GM23338 (cell line): Measurements from ENCODE around the gene GUCY1A2. TPM values are rescaled to one million over a fixed set of nuclear protein-coding genes. Genes with fewer than 3 reads are reported as not detected.

Source experiments
- ATAC-seq: fragments of 200-7000 bp; cut with Tn5 transposase; 3 replicates; pipeline ENCODE4 v1.9.1; 2020
- DNase-seq: peaks from one replicate; pipeline ENCODE4 v3.0.0-alpha.2; 2015; ENCODE audit warnings: low spot score
- H2AFZ ChIP-seq: fragments of 200-600 bp; sonication (generic); 2 replicates; pipeline ENCODE4 v1.8.0; 2016; ENCODE audit warnings: antibody characterized with exemption, mild to moderate bottlenecking, moderate library complexity
- H3F3A ChIP-seq: fragments of 200-600 bp; sonication (generic); replicated peaks from 2 replicates; pipeline ENCODE4 v1.8.0; 2017; ENCODE audit warnings: antibody characterized with exemption, mixed run types, low read depth
- H3K27ac ChIP-seq: fragments of 200-600 bp; sonication (generic); 2 replicates; pipeline ENCODE4 v1.6.1; 2016; ENCODE audit warnings: low read depth
- H3K27me3 ChIP-seq: fragments of 200-600 bp; sonication (generic); 2 replicates; pipeline ENCODE4 v1.8.0; 2016; ENCODE audit warnings: mild to moderate bottlenecking, mixed run types, moderate library complexity; ENCODE audit not compliant: insufficient read depth
- H3K36me3 ChIP-seq: fragments of 200-600 bp; sonication (generic); 2 replicates; pipeline ENCODE4 v1.8.0; 2016; ENCODE audit warnings: mild to moderate bottlenecking; ENCODE audit not compliant: insufficient read depth
- H3K4me1 ChIP-seq: fragments of 200-600 bp; sonication (generic); 2 replicates; pipeline ENCODE4 v1.8.0; 2016; ENCODE audit warnings: mild to moderate bottlenecking, moderate library complexity; ENCODE audit not compliant: insufficient read depth
- H3K4me2 ChIP-seq: fragments of 200-600 bp; sonication (generic); 2 replicates; pipeline ENCODE4 v1.7.1; 2017; ENCODE audit warnings: mixed run types
- H3K4me3 ChIP-seq: fragments of 200-600 bp; sonication (generic); 2 replicates; pipeline ENCODE4 v1.6.1; 2016; ENCODE audit warnings: mixed run types
- H3K79me2 ChIP-seq: fragments of 200-600 bp; sonication (generic); replicated peaks from 2 replicates; pipeline ENCODE4 v1.8.0; 2017; ENCODE audit warnings: mild to moderate bottlenecking; ENCODE audit not compliant: insufficient read depth
- H3K9me2 ChIP-seq: fragments of 200-600 bp; sonication (generic); 2 replicates; pipeline ENCODE4 v1.8.0; 2017; ENCODE audit not compliant: insufficient read depth
- H4K20me1 ChIP-seq: fragments of 200-600 bp; sonication (generic); replicated peaks from 2 replicates; pipeline ENCODE4 v1.8.0; 2017; ENCODE audit warnings: mild to moderate bottlenecking; ENCODE audit not compliant: insufficient read depth
- H3K27ac Mint-ChIP-seq: 2 replicates; pipeline ENCODE4 v1.8.0; 2020; ENCODE audit warnings: inconsistent platforms, mild to moderate bottlenecking, moderate library complexity, mixed read lengths
- H3K27me3 Mint-ChIP-seq: 3 replicates; pipeline ENCODE4 v1.8.0; 2022; ENCODE audit warnings: low read depth, mild to moderate bottlenecking, moderate library complexity, mixed read lengths, inconsistent platforms; ENCODE audit not compliant: insufficient read depth, poor library complexity
- H3K36me3 Mint-ChIP-seq: 3 replicates; pipeline ENCODE4 v1.8.0; 2021; ENCODE audit warnings: low read depth, mild to moderate bottlenecking, inconsistent platforms, moderate library complexity, mixed read lengths
- H3K4me1 Mint-ChIP-seq: 3 replicates; pipeline ENCODE4 v1.8.0; 2020; ENCODE audit warnings: mild to moderate bottlenecking, inconsistent platforms, mixed read lengths
- H3K4me3 Mint-ChIP-seq: 3 replicates; pipeline ENCODE4 v1.8.0; 2021; ENCODE audit warnings: moderate library complexity, mild to moderate bottlenecking, inconsistent platforms, mixed read lengths
- H3K9me3 Mint-ChIP-seq: 3 replicates; pipeline ENCODE4 v1.8.0; 2020; ENCODE audit warnings: moderate library complexity, mild to moderate bottlenecking, inconsistent platforms, mixed read lengths
- CREB1 ChIP-seq: fragments of 250-450 bp; sonication (Bioruptor Pico); IDR thresholded peaks from 2 replicates; pipeline ENCODE4 v1.5.0; 2020; ENCODE audit warnings: low read depth, mild to moderate bottlenecking, moderate library complexity
- CTCF ChIP-seq, 2 experiments: fragments of 200-600 bp in 1 of 2; sonication (generic) in 1 of 2; conservative IDR thresholded peaks; 2 replicates each; pipeline versions ENCODE4 v1.5.1 to v1.6.1; 2016 to 2017; ENCODE audit warnings: antibody characterized with exemption in 2 of 2, low read depth in 2 of 2, mild to moderate bottlenecking in 2 of 2, moderate library complexity in 1 of 2
- EZH2 ChIP-seq: fragments of 200-600 bp; sonication (generic); IDR thresholded peaks from one replicate; pipeline ENCODE4 v1.8.0; 2017; ENCODE audit warnings: antibody characterized with exemption, mild to moderate bottlenecking, low read depth; ENCODE audit not compliant: unreplicated experiment
- EZH2phosphoT487 ChIP-seq: fragments of 200-600 bp; sonication (generic); IDR thresholded peaks from one replicate; pipeline ENCODE4 v1.8.1; 2018; ENCODE audit warnings: antibody characterized with exemption; ENCODE audit not compliant: unreplicated experiment
- JUNB ChIP-seq: IDR thresholded peaks from one replicate; pipeline ENCODE4 v1.6.1; 2016; ENCODE audit warnings: antibody characterized with exemption; ENCODE audit not compliant: unreplicated experiment
- NANOG ChIP-seq: IDR thresholded peaks from 2 replicates; pipeline ENCODE4 v1.6.1; 2016; ENCODE audit warnings: antibody characterized with exemption, borderline replicate concordance
- POLR2AphosphoS5 ChIP-seq: IDR thresholded peaks from 2 replicates; pipeline ENCODE4 v1.6.1; 2016; ENCODE audit warnings: antibody characterized with exemption, low read depth
- REST ChIP-seq: IDR thresholded peaks from one replicate; pipeline ENCODE4 v1.6.1; 2018; ENCODE audit warnings: antibody characterized with exemption; ENCODE audit not compliant: unreplicated experiment
- STAT1 ChIP-seq: IDR thresholded peaks from one replicate; pipeline ENCODE4 v1.6.1; 2016; ENCODE audit warnings: antibody characterized with exemption; ENCODE audit not compliant: unreplicated experiment
- ZNF114 ChIP-seq: fragments of 250-450 bp; sonication (Bioruptor Pico); IDR thresholded peaks from 2 replicates; pipeline ENCODE4 v1.5.0; 2020; ENCODE audit warnings: mild to moderate bottlenecking, moderate library complexity
- ZNF462 ChIP-seq: fragments of 250-450 bp; sonication (Bioruptor Pico); IDR thresholded peaks from 2 replicates; pipeline ENCODE4 v1.5.0; 2020; ENCODE audit warnings: mild to moderate bottlenecking, moderate library complexity
- polyA plus RNA-seq: library from polyadenylated mRNA; unstranded; fragments of >200 nt; fragmentation: Nextera tagmentation; extraction: Ambion mirVana; gene quantifications from 2 replicates; pipeline ENCODE4 v1.2.1, GENCODE V29; 2016
- total RNA-seq: library from RNA; depleted of rRNA; stranded (reverse); fragments of >200 nt; shearing (Covaris generic); gene quantifications from 2 replicates; pipeline ENCODE4 v1.2.3, GENCODE V29; 2014

Gene GUCY1A2
- total and polyA plus RNA-seq, 2 experiments from 2014 or later = 0.36 to 1.4 TPM

- no peak overlapping the region for H3K4me2 ChIP-seq
- Mint-ChIP-seq H3K27me3 (peaks cover 1% of the 10 kb centered on the region), H3K4me1 (peaks cover 14% of the 10 kb centered on the region; the same call in 2 of the 3 replicates), H3K9me3 (no peaks in the 10 kb centered on the region), H3K4me3 (no peak overlapping the region), H3K36me3 (no peaks in the 10 kb centered on the region), H3K27ac (no peak overlapping the region)
- no peak overlapping the region for H3K4me3 ChIP-seq
- no peak for DNase-seq
- TF ChIP-seq ZNF114 (CRISPR knock-in tag) = no peak
- H2AFZ ChIP-seq = no peak overlapping the region
- H3K9me2 ChIP-seq = 0 out of 2 replicates have a peak, but pooled peaks cover 3% of the 10 kb centered on the region
- no peak for ATAC-seq
- no peaks in the 10 kb centered on the region for H3K27me3 ChIP-seq
- H3K36me3 ChIP-seq = no peaks in the 10 kb centered on the region
- H3F3A ChIP-seq = no peaks in the 10 kb centered on the region
- H4K20me1 ChIP-seq = no peaks in the 10 kb centered on the region
- H3K27ac ChIP-seq = no peak overlapping the region
- H3K79me2 ChIP-seq = no peaks in the 10 kb centered on the region
- no peaks in the 10 kb centered on the region for H3K4me1 ChIP-seq
Observed at GRCh38 chr11:106986261-106986660, 32.0 kb downstream of the GUCY1A2 start.

GRCh38 chr11:106983991-106984390, 34.3 kb downstream of the GUCY1A2 start:
- Histone ChIP-seq H3K36me3 (no peaks in the 10 kb centered on the region), H3K4me1 (no peaks in the 10 kb centered on the region), H2AFZ (no peak overlapping the region), H3K27ac (no peak overlapping the region), H4K20me1 (no peaks in the 10 kb centered on the region), H3K79me2 (no peaks in the 10 kb centered on the region), H3K27me3 (no peaks in the 10 kb centered on the region), H3K9me2 (0 out of 2 replicates have a peak, but pooled peaks cover 3% of the 10 kb centered on the region), H3K4me3 (no peak overlapping the region), H3K4me2 (no peak overlapping the region), H3F3A (no peaks in the 10 kb centered on the region)
- Mint-ChIP-seq H3K27me3 (peaks cover 1% of the 10 kb centered on the region), H3K9me3 (no peaks in the 10 kb centered on the region), H3K27ac (no peak overlapping the region), H3K36me3 (no peaks in the 10 kb centered on the region), H3K4me1 (peaks cover 14% of the 10 kb centered on the region; the same call in 2 of the 3 replicates), H3K4me3 (no peak overlapping the region)
- no peak for ATAC-seq
- no peak for DNase-seq
- no peak for TF ChIP-seq ZNF462
- TF ChIP-seq REST = no peak
- TF ChIP-seq STAT1 = no peak
- TF ChIP-seq NANOG = no peak
- no peak for TF ChIP-seq ZNF114 (CRISPR knock-in tag)
- no peak for TF ChIP-seq EZH2
- no peak for TF ChIP-seq POLR2AphosphoS5
- no peak for TF ChIP-seq CTCF (conservative IDR thresholded peaks at IDR 0.05; ENCODE audit: low read depth in 2 of 2)
- TF ChIP-seq JUNB = no peak
- TF ChIP-seq EZH2phosphoT487 = no peak
- TF ChIP-seq CREB1 (CRISPR knock-in tag) = no peak
